Glomerular visceral epithelial cell (primary cell): ENCODE results near the gene GTPBP6.
"Not testable (repeated sequence)": the region's sequence is repeated elsewhere in the genome, so short reads cannot be mapped to it uniquely, and the experiment has no call there.

Experiments
- DNase-seq: peaks from one replicate; pipeline ENCODE4 v3.0.0-alpha.2; 2016; ENCODE audit errors: extremely low spot score

GTPBP6 gene

DNA sequence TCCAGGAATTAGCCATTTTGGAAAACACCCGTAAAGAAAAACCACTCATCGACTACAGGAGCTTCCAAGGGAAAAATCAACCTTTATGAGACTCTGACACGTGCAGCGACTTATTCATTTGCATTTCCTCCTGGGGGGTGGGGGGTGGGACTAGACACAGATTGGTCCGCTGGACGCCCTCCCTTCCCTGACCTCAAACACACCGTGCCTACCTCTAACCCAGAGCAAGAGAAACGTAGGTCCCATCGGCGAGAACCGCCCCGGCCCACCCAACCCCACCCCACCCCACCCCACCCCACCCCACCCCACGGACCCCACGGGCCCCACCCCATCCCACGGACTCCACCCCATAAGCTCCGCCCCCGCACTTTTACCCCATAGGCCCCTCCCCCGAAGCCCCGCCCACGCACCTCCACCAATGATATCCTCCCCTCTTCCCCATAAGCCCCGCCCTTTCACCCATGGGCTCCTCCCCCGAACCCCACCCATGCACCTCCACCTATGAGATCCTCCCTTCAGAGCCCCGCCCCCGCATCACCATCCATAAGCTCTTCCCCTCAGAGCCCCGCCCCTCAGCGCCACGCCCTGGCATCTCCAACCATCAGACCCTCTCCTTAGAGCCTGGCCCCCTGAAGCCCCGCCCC lies 1.1 kb downstream of the GTPBP6 start:
- DNase-seq: no peak

GRCh38 chrX:316351-317325 lies 2.0 kb downstream of the GTPBP6 start:
- DNase-seq: no peak

DNA sequence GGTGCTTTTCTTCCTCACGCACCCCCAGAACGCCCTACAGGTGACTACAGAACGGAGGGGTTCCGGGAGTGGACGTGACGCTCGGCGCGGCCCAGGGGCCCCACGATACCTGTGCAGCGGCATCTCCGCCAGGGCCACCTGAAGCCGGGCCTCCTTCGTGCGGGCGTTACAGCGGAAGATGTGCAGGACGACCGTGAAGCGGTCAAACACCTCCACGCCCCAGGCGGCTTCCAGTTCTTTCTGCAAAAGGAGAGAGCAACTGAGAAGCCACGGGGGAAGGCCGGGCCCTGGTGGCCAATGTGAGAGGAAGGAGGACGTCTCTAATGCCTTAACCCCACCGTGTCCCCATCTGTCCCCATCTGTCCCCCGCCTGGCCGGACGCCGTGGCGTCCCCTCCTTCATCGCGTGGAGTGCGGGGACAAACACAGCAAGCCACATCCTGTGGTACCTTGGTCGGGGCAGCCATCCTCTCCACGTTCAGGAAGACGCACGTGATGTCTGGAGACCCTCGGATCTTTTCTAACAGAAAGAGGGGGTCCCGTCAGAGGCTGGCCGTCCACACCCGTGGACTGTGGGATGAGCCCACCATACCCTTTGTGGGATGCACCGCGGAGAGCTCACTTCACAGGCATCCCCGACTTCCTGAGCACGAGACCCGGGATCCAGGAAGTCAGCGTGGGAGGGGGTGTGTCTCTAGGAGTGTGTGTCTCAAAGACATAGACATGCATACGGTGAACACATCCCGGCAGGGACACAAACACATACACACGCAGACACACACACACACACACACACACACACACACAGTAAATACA lies 3.6 kb downstream of the GTPBP6 start:
- DNase-seq: no peak

- DNase-seq: no peak
Measured at GRCh38 chrX:314049-314448, 4.5 kb downstream of the GTPBP6 start.

- no peak for DNase-seq
Measured at GRCh38 chrX:313546-313945, 5.0 kb downstream of the GTPBP6 start.

- DNase-seq: no peak
Measured at GRCh38 chrX:312621-313331, 5.8 kb downstream of the GTPBP6 start.

- DNase-seq: no peak
Measured at GRCh38 chrX:311156-312129, 7.2 kb downstream of the GTPBP6 start.

- DNase-seq: no peak
Measured at GRCh38 chrX:310621-311155, 7.9 kb downstream of the GTPBP6 start.

GRCh38 chrX:308821-309520 lies 9.6 kb downstream of the GTPBP6 start:
- no peak for DNase-seq

DNA sequence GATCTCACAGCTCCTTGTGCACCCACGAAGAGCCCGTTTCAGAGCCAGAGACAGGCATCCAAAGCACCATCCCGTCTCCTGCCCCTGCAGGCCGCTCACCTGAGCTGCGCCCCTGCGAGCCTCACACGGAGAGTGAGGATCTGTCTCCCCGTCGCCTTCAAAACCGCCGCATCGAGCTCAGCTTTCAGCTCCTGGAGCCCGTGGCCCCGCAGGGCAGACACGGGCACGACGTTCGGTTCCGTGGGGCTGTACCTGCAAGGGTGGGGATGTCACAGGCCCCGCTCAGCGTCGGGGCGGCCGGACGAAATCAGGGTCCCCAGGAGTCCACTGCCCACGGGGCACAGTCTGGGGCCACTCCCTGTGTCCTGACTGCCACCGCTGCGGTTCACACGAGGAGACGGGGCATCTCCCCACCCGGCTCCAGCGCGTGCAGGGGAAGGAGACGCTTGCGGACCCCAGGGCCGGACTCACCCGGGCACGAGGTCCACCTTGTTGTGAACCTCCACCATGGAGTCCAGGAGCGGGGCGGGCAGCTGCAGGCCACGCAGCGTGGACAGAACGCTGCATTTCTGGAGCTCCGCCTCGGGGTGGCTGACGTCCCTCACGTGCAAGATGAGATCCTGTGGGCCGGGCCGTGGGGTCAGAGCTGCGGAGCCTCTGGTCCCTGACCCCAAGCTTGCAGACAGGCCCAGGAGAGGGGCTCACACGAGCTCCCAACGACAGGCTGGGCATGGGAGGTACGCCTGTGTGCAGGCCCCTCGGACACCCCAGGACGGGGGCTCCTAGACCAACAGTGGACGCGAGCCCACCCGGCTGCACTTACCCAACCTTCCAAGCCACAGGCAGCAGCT lies 11.1 kb downstream of the GTPBP6 start:
- no peak for DNase-seq

GRCh38 chrX:306614-307251 lies 11.9 kb downstream of the GTPBP6 start:
- DNase-seq: not testable (repeated sequence)

DNA sequence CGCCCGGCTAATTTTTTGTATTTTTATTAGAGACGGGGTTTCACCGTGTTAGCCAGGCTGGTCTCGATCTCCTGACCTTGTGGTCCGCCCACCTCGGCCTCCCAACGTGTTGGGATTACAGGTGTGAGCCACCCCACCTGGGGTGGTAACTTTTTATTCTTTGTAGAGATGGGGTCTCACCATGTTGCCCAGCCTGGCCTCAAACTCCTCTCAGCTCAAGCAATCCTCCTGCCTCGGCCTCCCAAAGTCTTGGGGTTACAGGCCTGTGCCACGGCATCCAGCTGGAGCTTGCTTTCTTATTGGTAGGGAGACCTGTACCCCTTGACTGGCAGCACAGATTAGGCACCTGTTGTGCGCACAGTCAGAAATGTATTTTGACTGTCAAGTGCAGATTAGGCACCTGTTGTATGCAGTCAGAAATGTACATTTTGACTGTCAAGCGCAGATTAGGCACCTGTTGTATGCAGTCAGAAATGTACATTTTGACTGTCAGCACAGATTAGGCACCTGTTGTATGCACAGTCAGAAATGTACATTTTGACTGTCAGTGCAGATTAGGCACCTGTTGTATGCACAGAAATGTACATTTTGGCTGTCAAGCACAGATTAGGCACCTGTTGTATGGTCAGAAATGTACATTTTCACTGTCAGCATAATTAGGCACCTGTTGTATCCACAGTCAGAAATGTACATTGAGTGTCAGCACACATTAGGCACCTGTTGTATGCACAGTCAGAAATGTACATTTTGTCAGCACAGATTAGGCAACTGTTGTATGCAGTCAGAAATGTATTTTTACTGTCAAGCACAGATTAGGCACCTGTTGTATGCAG lies 12.6 kb downstream of the GTPBP6 start:
- not testable (repeated sequence) for DNase-seq

DNA sequence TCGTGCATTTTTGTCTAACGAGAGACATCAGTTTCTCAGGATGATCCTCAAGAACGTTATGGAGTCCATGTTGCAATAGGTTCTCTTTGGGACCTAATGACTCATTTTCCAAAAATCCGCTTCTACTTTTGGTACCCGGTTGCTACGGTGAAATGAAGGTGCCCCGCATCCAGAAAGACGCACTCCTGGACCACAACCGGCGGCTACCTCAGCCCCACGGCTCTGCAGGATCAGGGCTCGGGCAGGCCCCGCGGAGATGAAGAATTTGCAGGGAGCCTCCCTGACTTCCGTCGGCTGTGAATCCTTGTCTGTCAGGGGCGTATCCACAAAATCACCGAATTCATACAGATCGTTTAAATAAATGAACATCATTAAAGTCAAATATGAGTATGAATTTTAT lies 15.6 kb downstream of the GTPBP6 start:
- no peak for DNase-seq

DNA sequence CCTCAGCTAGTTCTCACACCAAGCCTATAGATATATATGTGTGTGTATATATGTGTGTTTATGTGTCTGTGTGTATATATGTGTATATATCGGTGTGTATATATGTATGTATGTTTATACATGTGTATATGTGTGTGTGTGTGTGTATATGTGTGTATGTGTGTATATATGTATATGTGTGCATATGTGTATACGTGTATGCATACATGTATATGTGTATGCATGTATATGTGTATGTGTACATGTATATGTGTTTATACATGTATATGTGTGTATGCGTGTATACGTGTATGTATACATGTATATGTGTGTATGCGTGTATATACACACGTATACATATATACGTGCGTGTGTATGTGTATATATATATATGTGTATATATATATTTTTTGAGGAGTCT lies 18.3 kb downstream of the GTPBP6 start:
- DNase-seq: no peak

DNA sequence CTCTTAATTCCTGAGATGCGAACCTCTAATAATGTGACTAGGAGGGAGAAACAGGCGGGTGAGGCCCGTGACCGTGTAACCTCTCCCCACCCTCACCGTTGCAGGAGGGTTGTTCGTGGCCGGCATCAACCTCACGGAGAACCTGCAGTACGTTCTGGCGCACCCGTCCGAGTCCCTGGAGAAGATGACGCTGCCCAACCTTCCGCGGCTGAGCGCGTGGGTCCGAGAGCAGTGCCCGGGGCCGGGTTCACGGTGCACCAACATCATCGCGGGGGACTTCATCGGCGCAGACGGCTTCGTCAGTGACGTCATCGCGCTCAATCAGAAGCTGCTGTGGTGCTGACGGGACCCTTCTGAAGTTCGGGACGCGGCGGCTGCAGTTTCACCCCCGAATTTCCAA lies 19.6 kb downstream of the GTPBP6 start:
- no peak for DNase-seq

- DNase-seq: no peak
Measured at GRCh38 chrX:295136-295535, 23.5 kb downstream of the GTPBP6 start.
